Right cardiac atrium (tissue), 5 donors: ENCODE results near the gene FTO. TPM values are rescaled to one million over a fixed set of nuclear protein-coding genes. Genes with fewer than 3 reads are reported as not detected.

Experiments used
- ATAC-seq, 2 donors: fragments of 200-7000 bp; cut with Tn5 transposase; one replicate each; pipeline versions ENCODE4 v1.8.0 to v1.9.1; 2020; ENCODE audit warnings: moderate library complexity in 2 of 2, mild to moderate bottlenecking in 1 of 2
- DNase-seq, 3 donors: peaks; one replicate each; pipeline ENCODE4 v3.0.0-alpha.2; 2020
- H3K27ac ChIP-seq: one replicate; pipeline ENCODE4 v1.5.1; 2013; ENCODE audit warnings: mild to moderate bottlenecking, low read length, control low read depth, moderate library complexity
- H3K27me3 ChIP-seq: one replicate; pipeline ENCODE4 v1.6.1; 2013; ENCODE audit not compliant: control insufficient read depth, insufficient read depth
- H3K4me1 ChIP-seq: one replicate; pipeline ENCODE4 v1.6.1; 2013; ENCODE audit warnings: low read length; ENCODE audit not compliant: control insufficient read depth, insufficient read depth
- H3K4me3 ChIP-seq: one replicate; pipeline ENCODE4 v1.5.1; 2013; ENCODE audit warnings: low read length, control low read depth
- H3K9me3 ChIP-seq: one replicate; pipeline ENCODE4 v1.6.1; 2013; ENCODE audit warnings: low read length; ENCODE audit not compliant: control insufficient read depth
- WGBS: extraction: QIAGEN DNeasy Blood & Tissue Kit; methylation state at CpG from one replicate; pipeline ENCODE4 v1.1.7; 2013; 5-methylcytosine and 5-hydroxymethylcytosine counted together
- intact Hi-C, 4 donors: fragments of 100-400 bp; cut with DNase I; formaldehyde crosslinking; loops; one replicate each; pipeline versions ENCODE4 v1.11.0 to v1.14.0; 2022 to 2023
- polyA plus RNA-seq: library from polyadenylated mRNA; stranded (reverse); fragments of 200-250 nt; gene quantifications from one replicate; pipeline ENCODE4 v1.2.3, GENCODE V29; 2013
- total RNA-seq, 4 donors: library from RNA; stranded (reverse); fragmentation: NEBNext Ultra II Directional; extraction: Animal tissue kit (Norgen Biotek cat#: 25700); gene quantifications; one replicate each; pipeline ENCODE4 v1.2.1, GENCODE V29; 2021
- donor health status: healthy with polysubstance abuse.
- donor health status: DM: no; HTN: yes; CAD: no.
- donor health status: DM: no; HTN: no; CAD: no.
- donor health status: DM: no; HTN: yes; CAD: no; lungs with severe emphysema.
- donor health status: DM: yes; HTN: yes; CAD: no.

Gene FTO
- total and polyA plus RNA-seq, 5 donors = 21.9 to 86.3 (median 78.2) TPM

DNA sequence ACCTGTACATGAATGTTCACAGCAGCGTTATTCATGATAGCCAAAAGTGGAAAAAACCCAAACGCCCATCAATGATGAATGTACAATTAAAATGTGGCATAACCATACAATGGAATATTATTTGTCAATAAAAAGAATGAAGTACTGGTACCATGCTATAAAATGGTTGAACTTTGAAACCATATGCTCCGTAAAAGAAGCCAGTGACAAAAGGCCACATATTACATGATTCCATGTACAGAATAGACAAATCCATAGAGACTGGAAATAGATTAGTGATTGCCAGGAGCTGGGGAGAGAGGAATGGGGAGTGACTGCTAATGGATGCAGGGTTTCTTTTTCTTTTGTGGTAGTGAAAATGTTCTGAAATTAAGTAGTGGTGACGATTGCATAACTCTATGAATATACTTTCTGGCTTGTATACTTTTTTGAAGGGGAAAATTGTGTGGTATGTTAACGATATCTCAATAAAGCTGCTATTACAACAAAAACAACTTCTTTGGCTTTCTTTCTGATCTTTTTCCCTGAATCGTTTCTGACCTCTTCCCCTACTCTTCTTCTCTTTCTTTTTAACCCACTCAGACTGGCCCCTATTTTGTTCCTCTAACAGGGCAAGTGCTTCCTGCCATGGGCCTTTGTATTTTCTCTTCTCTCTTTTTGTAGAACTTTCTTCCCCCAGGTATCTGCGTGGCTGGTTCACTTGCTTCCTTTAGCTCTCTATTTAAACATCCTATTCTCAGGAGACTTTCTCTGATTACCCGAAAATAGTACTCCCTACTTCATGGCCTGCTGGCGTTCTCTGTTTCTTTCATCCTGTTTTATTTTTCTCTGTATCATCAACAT lies 67.9 kb downstream of the FTO start:
- WGBS = 64% methylated on average over 9 of the region's 9 CpGs
- Histone ChIP-seq H3K4me1 (peaks cover 11% of the 10 kb centered on the region), H3K27ac (no peak overlapping the region), H3K27me3 (no peaks in the 10 kb centered on the region), H3K9me3 (no peaks in the 10 kb centered on the region), H3K4me3 (no peak overlapping the region)
- intact Hi-C loops = no loop called here
- ATAC-seq (no peak), DNase-seq (no peak)

DNA sequence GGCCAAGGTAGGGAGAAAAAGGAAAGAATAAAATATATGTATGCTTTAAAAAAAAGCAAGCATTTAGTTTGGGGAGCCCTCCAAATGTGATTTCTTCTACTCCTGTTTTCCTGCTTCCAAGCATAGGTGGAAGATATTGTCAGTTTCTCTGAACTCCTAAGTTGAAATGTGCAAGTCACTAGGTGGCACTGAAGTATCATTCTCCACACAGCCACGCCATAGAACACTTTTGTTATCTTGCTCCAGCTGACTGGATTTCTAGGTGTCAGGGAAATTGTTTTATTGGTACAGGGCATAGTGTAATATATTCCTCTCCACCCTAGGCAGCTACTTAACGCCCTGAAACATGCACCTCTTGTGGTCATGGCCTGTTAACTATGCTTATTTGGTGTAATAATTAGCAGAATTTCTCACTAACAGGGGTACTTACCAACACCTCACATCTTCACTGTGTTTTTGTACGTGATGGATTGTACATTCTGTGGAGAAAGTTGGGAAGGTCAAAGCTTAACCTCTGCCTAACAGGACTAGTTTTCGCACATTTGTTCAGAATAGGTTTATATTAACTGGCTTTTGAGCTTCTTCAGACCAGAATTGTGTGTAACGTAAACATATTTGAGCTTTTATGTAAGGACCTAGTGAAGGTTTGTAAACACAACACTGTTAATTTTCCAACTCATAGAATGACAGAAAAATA lies 69.3 kb downstream of the FTO start:
- DNase-seq = no peak

DNA sequence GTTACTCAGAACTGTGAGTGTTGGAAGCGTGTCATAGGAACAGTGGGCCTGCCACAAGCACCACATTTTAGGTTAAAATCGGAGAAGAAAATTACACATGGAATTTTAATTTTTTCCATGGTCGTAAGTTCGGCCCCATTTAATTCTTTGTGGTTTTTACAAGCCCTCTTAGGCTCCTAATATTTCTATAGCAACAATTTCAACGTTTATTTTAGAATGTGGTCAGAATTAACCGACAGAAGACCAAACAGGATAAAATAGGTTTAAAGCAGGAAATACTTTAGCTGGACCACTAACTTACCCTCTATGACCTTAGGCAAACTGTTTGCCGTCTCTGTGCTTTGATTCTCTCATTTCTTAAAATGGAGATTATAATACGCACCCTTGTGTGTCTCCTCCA lies 69.9 kb downstream of the FTO start:
- Histone ChIP-seq H3K27me3 (no peaks in the 10 kb centered on the region), H3K9me3 (no peaks in the 10 kb centered on the region), H3K27ac (no peak overlapping the region), H3K4me3 (no peak overlapping the region), H3K4me1 (peaks cover 11% of the 10 kb centered on the region)
- ATAC-seq = no peak
- intact Hi-C loops = no loop called here
- WGBS = 71% methylated on average over 8 of the region's 8 CpGs
- no peak for DNase-seq

More for the DNA sequence above, 69.3 kb downstream of the FTO start:
- WGBS = 51% methylated on average over 5 of the region's 5 CpGs
- Histone ChIP-seq H3K9me3 (no peaks in the 10 kb centered on the region), H3K27me3 (no peaks in the 10 kb centered on the region), H3K4me3 (no peak overlapping the region), H3K27ac (no peak overlapping the region), H3K4me1 (peaks cover 11% of the 10 kb centered on the region)
- intact Hi-C loops = no loop called here
- peak; percentile 88 to 91 for ATAC-seq

DNA sequence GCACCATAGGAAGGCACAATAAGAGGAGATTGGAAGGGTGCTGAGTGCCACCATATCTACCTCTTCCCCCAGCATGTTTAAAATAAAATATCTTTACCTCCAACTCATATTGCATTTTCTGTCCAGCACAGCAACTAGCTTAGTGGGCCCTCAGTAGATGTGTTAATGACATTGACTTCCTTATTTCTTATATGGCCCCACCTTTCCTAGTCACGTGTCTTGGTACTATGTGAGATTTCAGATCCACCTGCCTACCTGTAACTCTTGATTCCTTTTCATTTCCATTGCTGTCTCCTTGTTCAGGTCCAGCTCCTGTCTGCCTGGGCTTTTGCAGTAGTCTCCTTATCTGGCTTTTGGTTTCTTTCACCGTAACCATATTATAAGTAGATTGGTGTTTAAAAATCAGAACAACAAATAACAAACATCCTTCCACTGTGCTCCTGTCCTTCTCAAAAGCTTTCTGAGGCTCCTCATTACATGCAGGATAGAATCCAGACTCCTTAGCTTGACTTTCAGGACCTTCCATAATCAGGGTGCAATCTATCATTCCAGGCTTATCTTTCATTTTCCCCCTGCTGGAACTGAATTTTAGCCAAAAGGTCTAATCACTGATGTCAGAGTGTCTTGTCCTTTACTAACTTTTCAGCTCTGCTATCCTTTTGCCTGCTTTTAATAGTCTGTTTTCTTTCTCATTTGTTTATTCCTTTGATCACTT lies 71.3 kb downstream of the FTO start:
- H3K4me1 ChIP-seq = peaks cover 11% of the 10 kb centered on the region
- no peak for DNase-seq
- intact Hi-C loops = no loop called here
- 80% methylated on average over 2 of the region's 2 CpGs for WGBS
- H3K27me3 ChIP-seq = no peaks in the 10 kb centered on the region
- H3K27ac ChIP-seq = no peak overlapping the region
- no peak for ATAC-seq
- H3K9me3 ChIP-seq = no peaks in the 10 kb centered on the region
- no peak overlapping the region for H3K4me3 ChIP-seq

DNA sequence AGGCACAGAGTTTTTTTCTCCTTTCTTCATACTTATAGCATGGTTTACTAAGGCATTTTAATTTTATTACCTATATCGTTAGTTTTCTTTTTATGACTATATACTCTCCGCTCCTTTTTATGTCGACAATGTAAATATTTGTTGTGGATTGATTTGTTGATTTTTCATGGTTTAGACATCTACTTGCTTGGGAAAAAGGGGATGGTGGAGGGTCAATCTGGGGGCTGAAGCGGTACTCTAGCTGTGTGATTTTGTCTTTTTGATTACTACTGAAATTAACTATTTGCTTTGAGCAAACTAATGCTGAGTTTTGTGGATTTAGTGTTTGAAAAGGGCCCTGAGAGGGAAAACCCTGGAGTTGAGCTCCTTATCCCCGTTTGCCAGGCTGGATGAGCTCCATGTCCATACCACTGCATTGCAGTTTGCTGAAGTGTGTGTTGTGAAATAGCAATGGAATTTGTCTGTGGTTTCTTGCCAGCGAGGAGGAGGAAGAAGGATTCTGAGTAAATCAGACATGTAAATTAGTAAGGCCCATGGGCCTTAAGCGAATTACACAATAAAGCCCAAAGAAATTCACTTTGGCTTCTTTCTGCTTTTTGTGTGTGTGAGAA lies 72.0 kb downstream of the FTO start:
- intact Hi-C loops = no loop called here
- Histone ChIP-seq H3K9me3 (no peaks in the 10 kb centered on the region), H3K4me1 (peaks cover 11% of the 10 kb centered on the region), H3K27ac (no peak overlapping the region), H3K4me3 (no peak overlapping the region), H3K27me3 (no peaks in the 10 kb centered on the region)
- DNase-seq = peak; percentile 57 to 60 (median 60)
- 63% methylated on average over 7 of the region's 7 CpGs for WGBS
- peak; percentile 74 to 81 for ATAC-seq

DNA sequence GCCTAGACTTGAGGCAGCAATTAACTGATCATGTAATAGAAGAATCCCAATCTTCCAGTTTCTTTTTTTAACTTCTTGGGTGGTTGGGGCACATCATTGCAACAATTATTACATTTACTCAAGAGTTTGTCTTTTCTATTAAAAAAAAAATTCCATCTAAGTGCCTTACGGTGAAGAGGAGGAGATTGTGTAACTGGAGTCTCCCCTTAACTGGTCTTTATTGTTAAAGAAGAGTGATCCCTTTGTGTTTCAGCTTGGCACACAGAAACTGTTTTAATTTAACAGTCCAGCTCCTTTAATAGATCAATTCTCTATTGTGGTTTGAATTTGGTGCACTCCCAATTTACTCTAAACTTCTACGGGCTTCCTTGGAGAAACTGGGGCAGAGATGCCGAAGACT lies 75.2 kb downstream of the FTO start:
- intact Hi-C loops = no loop called here
- Histone ChIP-seq H3K4me1 (peaks cover 9% of the 10 kb centered on the region), H3K9me3 (no peaks in the 10 kb centered on the region), H3K27ac (no peak overlapping the region), H3K4me3 (no peak overlapping the region), H3K27me3 (no peaks in the 10 kb centered on the region)
- no peak for ATAC-seq
- WGBS = 80% methylated on average over 3 of the region's 3 CpGs
- no peak for DNase-seq

DNA sequence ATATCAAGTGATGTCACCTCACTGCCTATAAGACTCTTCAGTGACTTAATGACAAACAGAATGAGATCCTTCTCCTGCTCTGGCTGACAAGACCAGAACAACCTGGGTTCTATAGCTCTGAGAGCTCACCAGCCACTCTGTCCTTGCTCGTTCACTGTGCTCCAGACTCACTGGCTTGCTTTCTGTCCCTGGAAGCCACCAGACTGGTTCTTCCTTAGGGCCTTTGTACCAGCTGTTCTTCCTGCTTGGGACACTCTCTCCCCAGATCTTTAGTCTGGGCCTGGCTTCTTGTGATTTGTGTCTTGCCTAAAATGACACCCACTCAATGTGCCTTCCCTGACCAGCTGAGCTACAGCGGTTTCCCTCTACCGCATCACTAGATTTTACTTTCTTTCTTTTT lies 76.1 kb downstream of the FTO start:
- 93% methylated on average over 3 of the region's 3 CpGs for WGBS
- peaks cover 8% of the 10 kb centered on the region for H3K4me1 ChIP-seq
- no peak for ATAC-seq
- H3K9me3 ChIP-seq = no peaks in the 10 kb centered on the region
- intact Hi-C loops = no loop called here
- H3K27ac ChIP-seq = no peak overlapping the region
- H3K27me3 ChIP-seq = no peaks in the 10 kb centered on the region
- no peak overlapping the region for H3K4me3 ChIP-seq
- no peak for DNase-seq

DNA sequence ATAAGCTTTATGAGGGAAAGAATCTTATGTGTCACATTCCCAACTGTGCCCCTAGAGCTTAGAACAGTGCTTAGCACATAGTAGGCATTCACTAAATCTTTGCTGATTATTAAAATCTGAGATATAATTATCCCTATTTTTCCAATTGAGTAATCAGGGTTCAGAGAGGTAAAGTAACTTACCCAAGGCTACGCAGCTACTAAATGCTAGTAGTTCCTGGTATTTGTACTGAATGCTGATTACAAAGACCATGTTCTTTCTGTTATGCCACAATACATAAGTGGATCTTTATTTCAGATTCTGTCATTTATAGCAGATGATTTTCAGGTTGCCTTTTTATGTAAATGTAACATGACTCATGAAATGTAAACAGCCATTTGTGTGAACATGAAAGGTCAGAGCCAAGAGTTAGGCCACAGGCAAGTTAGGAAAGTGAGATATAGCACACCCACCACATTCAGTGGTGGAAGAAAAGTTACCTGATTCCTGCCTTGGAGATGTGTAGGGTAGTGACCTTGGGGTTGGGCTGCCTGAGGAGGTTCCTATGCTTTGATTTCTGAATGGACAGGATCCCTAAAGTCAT lies 77.2 kb downstream of the FTO start:
- DNase-seq (no peak), ATAC-seq (no peak)
- Histone ChIP-seq H3K4me1 (peaks cover 5% of the 10 kb centered on the region), H3K4me3 (no peak overlapping the region), H3K27me3 (no peaks in the 10 kb centered on the region), H3K27ac (no peak overlapping the region), H3K9me3 (no peaks in the 10 kb centered on the region)
- intact Hi-C loops = no loop called here
- 99% methylated on average over 1 of the region's 1 CpG for WGBS

DNA sequence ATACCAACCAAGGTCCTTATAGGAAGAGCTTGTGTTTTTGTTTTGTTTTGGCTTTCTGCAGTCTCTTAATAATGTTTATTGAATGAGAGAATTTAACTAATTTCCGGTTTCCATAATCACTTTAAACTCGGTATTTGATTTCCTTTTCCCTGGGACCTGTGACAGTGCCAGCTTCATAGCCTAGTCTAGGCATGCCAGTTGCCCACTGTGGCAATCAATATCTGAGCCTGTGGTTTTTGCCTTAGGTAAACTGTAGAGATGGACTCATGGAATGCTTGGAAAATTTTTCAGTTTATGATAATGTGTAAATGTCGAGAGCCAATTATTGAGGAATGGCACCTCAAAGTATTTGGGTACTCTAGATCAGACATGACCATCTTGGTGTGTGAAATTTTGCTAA lies 78.2 kb downstream of the FTO start:
- H3K9me3 ChIP-seq = no peaks in the 10 kb centered on the region
- no peaks in the 10 kb centered on the region for H3K27me3 ChIP-seq
- no peak overlapping the region for H3K27ac ChIP-seq
- WGBS = 93% methylated on average over 3 of the region's 3 CpGs
- H3K4me1 ChIP-seq = peaks cover 5% of the 10 kb centered on the region
- DNase-seq (no peak), ATAC-seq (no peak)
- no peak overlapping the region for H3K4me3 ChIP-seq
- intact Hi-C loops = no loop called here

DNA sequence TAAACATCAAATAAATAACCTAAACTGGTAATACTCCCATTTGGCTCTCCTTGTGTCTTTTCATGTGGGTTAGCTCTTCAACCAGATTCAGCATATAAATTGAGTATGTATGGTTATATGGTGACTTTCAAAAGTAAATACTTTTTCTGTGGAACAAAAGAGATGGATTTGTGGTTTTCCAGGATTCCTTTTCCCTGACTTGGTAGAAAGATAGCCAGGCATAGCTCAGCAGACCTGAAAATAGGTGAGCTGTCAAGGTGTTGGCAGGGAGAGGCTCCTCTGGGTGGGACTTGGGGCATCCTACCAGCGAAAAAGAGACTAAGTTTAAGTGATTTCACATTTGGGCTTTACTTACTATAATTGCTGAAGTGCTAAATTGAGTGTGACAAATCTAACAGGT lies 80.3 kb downstream of the FTO start:
- DNase-seq (no peak), ATAC-seq (no peak)
- Histone ChIP-seq H3K4me3 (no peak overlapping the region), H3K9me3 (no peaks in the 10 kb centered on the region), H3K27me3 (no peaks in the 10 kb centered on the region), H3K4me1 (peaks cover 5% of the 10 kb centered on the region), H3K27ac (no peak overlapping the region)
- WGBS = 90% methylated on average over 1 of the region's 1 CpG
- intact Hi-C loops = no loop called here
